ENCODE measurements around the gene ZBTB20. TPM values are rescaled to one million over a fixed set of nuclear protein-coding genes. Genes with fewer than 3 reads are reported as not detected.
"Not testable (repeated sequence)": the region's sequence is repeated elsewhere in the genome, so short reads cannot be mapped to it uniquely, and the experiment has no call there.

Gene ZBTB20
- total RNA-seq, 1 donor from 2014 or later, result 1.6 TPM

DNA sequence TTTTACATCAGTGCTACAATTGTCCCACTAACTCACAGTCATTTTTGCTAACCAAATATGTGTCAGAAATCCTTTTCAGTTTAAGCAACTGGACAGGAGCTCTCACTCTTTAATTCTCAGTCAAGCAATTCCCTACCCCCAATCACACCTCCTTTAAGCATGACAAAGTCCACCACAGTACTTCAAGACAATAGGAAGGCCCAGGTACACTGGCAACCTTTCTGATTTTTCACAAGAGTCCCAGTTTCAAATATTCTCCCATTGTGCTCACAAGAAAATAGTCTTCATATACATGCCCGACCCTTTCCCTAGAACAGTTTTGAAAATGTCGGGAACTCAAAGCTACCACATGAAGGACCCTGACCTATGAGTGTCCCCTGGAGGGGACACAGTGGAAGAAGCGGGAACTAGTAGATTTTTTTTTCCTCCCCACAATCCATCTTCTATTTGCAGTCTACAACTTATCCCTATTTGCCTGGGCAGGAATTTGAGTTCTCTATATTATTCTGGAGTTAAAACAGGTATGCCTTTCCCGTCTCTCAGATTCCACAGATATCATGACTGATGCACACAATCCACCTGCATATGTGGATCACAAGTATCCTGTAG, 439.7 kb downstream of the ZBTB20 start:
- Mint-ChIP-seq H3K36me3 (ENCODE audit: low read depth) (no peaks in the 10 kb centered on the region), H3K27me3 (no peaks in the 10 kb centered on the region), H3K4me3 (no peak overlapping the region), H3K4me1 (peaks cover 4% of the 10 kb centered on the region), H3K27ac (no peak overlapping the region), H3K9me3 (no peaks in the 10 kb centered on the region)
- no peak for DNase-seq
- intact Hi-C loops (cut with micrococcal nuclease), result loop anchor here (2.0 kb wide), 1 partner anchor 15 kb away; no protein-coding TSS in a partner anchor

DNA sequence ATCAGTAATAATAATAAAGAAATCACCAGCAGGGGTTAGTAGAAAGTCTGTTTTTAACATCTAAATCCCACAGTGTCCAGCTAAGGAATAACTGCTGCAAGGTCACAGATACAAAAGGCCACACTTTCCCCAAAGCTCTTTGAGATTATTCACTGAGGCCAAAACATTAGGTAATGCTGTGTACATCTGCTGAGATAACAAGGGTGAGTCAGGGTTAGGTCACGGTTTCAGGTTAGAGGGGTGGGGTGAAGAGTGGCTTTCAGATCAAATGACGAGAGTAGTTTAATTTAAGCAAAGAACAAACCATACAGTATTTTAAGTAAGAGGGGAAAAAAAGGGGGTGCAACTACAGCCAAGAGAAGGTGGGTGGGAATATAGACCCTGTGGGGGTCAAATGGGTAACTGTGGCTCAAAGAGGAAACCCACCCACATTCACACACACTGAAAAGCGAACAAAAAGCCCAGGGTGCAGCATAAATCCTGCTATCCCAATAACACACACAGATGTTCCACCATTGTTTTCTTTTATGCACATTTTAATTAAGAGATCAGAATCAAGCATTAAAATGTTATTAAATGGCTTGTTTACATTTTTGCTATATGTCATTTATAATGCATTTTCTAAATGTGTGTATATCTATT, 440.4 kb downstream of the ZBTB20 start:
- intact Hi-C loops (cut with micrococcal nuclease), result loop anchor here (2.0 kb wide), 1 partner anchor 16 kb away; no protein-coding TSS in a partner anchor
- H3K27me3 Mint-ChIP-seq, result no peaks in the 10 kb centered on the region
- H3K4me1 Mint-ChIP-seq, result peaks cover 4% of the 10 kb centered on the region
- no peaks in the 10 kb centered on the region for H3K36me3 Mint-ChIP-seq (ENCODE audit: low read depth)
- no peak overlapping the region for H3K27ac Mint-ChIP-seq
- no peaks in the 10 kb centered on the region for H3K9me3 Mint-ChIP-seq
- H3K4me3 Mint-ChIP-seq, result no peak overlapping the region
- peak; percentile 56 for DNase-seq

DNA sequence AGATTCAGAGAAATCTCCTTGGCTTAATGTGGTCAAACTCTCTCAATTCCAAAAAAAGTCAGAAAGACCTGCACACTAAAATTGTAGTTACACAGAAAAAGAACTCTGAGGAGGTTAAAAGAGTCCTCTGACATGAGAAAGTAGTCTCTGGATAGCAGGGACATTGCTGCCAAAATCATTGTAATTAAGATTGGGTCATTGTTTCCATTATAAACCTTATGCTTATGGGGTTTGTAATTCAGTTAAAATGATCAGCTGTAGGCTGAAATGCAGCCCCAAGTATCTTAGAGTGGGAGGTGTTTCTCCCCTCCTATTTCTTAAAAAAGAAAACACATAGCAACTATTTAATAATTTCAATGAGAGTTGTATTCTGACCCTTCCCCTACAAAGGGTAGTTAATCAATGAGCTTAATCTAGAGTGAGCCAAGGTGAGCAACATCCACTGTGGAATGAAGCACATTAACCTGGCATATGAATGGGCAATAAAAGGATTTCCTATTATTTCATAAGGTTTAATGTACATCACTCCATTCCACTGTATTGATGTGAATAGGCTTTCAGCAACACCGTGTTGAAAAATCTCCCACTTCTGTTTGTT, 446.4 kb downstream of the ZBTB20 start:
- Mint-ChIP-seq H3K4me1 (no peaks in the 10 kb centered on the region), H3K27ac (no peak overlapping the region), H3K9me3 (no peaks in the 10 kb centered on the region), H3K4me3 (no peak overlapping the region), H3K27me3 (no peaks in the 10 kb centered on the region), H3K36me3 (ENCODE audit: low read depth) (no peaks in the 10 kb centered on the region)
- no peak for DNase-seq
- intact Hi-C loops (cut with micrococcal nuclease), result no loop called here

DNA sequence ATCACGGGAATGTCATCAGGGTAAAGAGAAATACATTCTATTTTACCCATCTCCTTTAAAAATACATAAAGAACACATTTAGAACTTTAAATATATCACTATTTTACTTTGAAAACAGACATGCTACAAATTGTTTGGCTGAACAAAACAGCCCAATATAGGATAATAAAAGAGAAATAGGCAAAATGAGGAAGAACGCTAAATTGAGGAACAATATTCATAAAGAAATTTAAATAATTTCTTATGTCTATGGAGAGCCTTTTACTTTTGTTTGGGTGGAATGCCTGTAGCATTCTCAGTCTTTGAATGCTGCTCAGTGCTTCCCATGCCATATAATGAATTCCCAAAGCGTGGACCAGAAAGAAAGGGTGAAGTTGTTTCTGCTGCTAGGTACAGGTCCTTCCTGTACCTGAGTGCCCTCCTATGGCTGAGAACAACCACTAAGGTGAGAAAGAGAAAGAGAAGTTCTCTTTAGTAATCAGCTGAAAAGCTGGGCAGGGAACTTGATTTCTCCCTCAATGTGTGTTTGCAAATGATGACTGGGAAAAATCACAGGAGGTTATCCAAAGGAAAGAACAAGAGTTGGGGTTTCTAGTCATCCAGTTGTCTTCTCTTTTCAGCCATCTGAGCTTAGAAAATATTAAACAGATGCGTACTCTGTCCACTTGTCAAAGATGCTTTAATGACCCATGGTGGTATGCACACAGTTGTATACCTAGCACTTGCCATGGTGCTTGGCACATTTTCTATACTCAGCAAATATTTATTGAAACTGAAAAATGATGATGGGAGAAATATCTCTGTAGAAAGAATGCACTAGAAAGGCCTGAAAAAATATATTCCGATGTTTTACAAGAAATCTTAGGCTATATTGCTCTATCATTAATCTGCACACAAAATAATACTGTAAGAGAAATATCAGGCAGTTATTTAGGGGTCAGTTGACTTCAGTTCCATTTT, 448.7 kb downstream of the ZBTB20 start:
- no peaks in the 10 kb centered on the region for H3K27me3 Mint-ChIP-seq
- intact Hi-C loops (cut with micrococcal nuclease), result no loop called here
- no peak overlapping the region for H3K27ac Mint-ChIP-seq
- no peaks in the 10 kb centered on the region for H3K4me1 Mint-ChIP-seq
- H3K9me3 Mint-ChIP-seq, result no peaks in the 10 kb centered on the region
- no peaks in the 10 kb centered on the region for H3K36me3 Mint-ChIP-seq (ENCODE audit: low read depth)
- DNase-seq, result no peak
- no peak overlapping the region for H3K4me3 Mint-ChIP-seq

DNA sequence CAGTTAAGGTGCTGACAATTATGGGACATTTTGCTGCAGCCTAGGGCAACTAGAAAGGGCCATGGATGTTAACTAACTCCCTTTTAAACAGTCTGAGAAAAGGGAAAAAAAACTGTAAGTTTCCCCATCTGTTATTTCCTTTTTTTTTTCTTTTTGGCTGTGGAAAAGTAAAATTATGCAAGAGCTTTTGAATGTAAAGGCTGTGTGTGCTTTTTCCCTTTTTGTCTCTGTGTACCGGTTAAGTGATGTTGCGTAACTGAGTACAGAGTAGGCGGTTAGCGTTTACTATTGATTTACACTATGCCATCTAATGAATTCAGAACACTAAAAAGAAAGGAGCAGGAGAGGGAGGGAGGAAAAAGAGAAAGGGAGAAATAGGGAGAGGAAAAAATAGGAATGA, 449.7 kb downstream of the ZBTB20 start:
- intact Hi-C loops (cut with micrococcal nuclease), result no loop called here
- DNase-seq, result no peak
- Mint-ChIP-seq H3K27me3 (no peaks in the 10 kb centered on the region), H3K9me3 (no peaks in the 10 kb centered on the region), H3K36me3 (ENCODE audit: low read depth) (no peaks in the 10 kb centered on the region), H3K4me3 (no peak overlapping the region), H3K4me1 (no peaks in the 10 kb centered on the region), H3K27ac (no peak overlapping the region)

DNA sequence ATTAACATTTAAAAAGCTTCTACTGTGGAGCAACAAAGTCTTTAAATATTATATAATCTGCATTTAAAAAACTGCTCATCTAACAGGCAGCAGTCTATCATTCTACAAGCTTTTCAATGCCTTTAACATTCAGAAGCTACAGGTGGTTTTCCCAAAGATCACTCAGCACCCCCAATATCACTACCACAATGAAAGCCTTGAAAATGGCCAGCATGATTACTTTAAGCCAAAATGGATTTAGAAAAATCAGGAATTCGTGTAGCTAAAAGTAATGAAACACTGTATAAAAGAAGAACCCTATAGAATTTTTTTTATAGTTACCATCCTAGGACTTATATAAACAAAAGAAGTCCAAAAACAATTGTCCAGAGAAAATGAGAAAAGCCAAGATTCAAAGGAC, 452.8 kb downstream of the ZBTB20 start:
- H3K9me3 Mint-ChIP-seq, result no peaks in the 10 kb centered on the region
- peaks cover 3% of the 10 kb centered on the region for H3K4me1 Mint-ChIP-seq
- DNase-seq, result no peak
- no peaks in the 10 kb centered on the region for H3K27me3 Mint-ChIP-seq
- intact Hi-C loops (cut with micrococcal nuclease), result no loop called here
- H3K36me3 Mint-ChIP-seq (ENCODE audit: low read depth), result no peaks in the 10 kb centered on the region
- H3K27ac Mint-ChIP-seq, result no peak overlapping the region
- H3K4me3 Mint-ChIP-seq, result no peak overlapping the region

DNA sequence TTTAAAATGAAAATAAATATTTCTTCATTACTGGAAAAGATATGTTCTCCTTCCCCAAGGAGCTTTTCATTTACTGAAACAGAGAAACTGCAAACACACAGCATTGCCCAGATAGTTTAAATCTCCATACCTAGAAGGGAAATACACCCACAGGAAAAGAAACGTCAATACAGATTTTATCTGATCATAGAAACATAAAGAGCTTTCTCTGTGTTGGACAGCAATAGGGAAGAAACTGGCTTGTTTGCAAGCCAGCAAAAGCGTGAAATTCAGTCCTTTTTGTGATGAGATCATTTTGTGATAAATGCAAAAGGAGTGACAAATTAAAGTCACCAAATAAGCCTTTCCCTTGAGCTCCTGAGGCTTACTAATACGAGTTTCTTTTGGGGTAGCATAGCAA, 455.2 kb downstream of the ZBTB20 start:
- no peaks in the 10 kb centered on the region for H3K36me3 Mint-ChIP-seq (ENCODE audit: low read depth)
- no peaks in the 10 kb centered on the region for H3K27me3 Mint-ChIP-seq
- no peak overlapping the region for H3K4me3 Mint-ChIP-seq
- H3K27ac Mint-ChIP-seq, result no peak overlapping the region
- no peaks in the 10 kb centered on the region for H3K9me3 Mint-ChIP-seq
- intact Hi-C loops (cut with micrococcal nuclease), result no loop called here
- DNase-seq, result no peak
- H3K4me1 Mint-ChIP-seq, result peaks cover 3% of the 10 kb centered on the region

DNA sequence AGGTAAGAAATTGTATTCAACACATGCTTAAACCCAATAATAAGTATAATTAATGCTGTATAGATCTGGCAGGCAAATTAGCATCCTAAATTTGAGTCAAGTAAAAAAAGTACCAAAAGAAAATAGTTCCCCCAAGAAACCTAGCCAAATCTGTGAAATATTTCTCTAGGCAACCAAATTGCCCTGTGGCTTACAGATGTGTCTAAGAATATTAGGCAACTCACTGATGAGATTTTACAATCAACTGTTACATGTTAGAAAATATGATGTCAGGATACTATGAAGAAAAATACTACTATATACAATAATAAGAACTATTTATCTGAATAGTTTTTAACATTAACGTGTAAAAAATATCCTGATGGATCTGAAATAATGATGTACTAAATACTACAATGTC, 456.2 kb downstream of the ZBTB20 start:
- Mint-ChIP-seq H3K27me3 (no peaks in the 10 kb centered on the region), H3K4me3 (no peak overlapping the region), H3K9me3 (no peaks in the 10 kb centered on the region), H3K36me3 (ENCODE audit: low read depth) (no peaks in the 10 kb centered on the region), H3K4me1 (peaks cover 9% of the 10 kb centered on the region), H3K27ac (no peak overlapping the region)
- intact Hi-C loops (cut with micrococcal nuclease), result no loop called here
- no peak for DNase-seq

DNA sequence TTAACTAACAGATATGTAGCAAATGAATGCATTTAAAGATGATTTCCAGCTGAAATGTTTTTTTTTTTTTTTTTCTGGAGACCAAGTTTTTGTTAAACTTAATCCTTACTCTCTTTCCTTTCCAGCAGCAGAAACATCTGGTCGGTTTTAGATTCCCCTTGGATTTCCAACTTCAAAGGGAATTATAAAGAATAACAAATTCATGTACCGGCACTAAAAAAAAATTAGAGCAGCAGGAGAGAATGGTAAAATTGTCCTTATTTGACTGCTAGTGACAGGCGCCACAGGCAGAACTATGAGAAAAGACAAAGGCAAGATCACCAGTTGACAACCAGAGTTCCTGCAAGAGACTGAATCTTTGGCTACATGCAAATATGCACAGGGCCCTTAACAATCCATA, 459.9 kb downstream of the ZBTB20 start:
- DNase-seq, result no peak
- H3K36me3 Mint-ChIP-seq (ENCODE audit: low read depth), result no peaks in the 10 kb centered on the region
- no peak overlapping the region for H3K27ac Mint-ChIP-seq
- no peak overlapping the region for H3K4me3 Mint-ChIP-seq
- H3K9me3 Mint-ChIP-seq, result no peaks in the 10 kb centered on the region
- intact Hi-C loops (cut with micrococcal nuclease), result no loop called here
- H3K4me1 Mint-ChIP-seq, result peaks cover 9% of the 10 kb centered on the region
- H3K27me3 Mint-ChIP-seq, result no peaks in the 10 kb centered on the region

DNA sequence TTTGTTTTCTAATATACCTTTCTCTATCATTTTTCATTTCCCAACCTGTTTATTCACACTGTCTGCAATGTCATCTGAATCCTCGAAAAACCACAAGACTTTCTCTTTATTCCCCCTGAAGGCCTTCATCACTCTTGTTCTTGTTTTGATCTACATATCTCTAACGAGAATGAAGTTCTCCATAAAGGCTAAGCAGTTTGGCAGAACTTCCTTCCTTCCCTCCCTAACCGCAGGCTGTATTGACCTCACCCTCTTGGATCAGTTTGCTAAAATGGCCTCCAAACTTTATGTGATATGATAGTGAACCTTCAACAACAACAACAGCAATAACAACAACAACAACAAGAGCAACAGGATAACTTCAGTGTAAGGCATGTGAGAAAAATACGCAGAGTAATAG, 460.5 kb downstream of the ZBTB20 start:
- no peak overlapping the region for H3K4me3 Mint-ChIP-seq

DNA sequence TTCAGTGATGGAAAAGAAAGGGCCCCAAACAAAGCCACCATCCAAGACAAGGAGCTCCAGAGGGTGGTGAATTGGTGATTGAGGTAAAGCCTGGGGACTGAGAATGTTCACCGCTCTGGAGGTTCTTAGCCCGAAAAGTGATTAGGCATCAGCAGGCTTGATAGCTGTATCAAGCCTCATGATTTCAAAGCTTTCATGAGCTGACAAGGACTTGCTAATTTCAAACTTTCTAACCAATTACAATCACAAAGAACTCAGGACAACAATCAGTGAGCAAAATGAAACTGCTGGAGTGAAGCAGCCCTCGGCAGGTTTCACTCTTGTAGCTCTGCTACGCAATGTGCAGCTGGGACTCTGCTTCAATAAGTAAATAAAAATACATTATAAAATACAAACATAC, 461.9 kb downstream of the ZBTB20 start:
- Mint-ChIP-seq H3K27ac (no peak overlapping the region), H3K9me3 (no peaks in the 10 kb centered on the region), H3K4me1 (peaks cover 5% of the 10 kb centered on the region), H3K4me3 (no peak overlapping the region), H3K36me3 (ENCODE audit: low read depth) (no peaks in the 10 kb centered on the region), H3K27me3 (no peaks in the 10 kb centered on the region)
- intact Hi-C loops (cut with micrococcal nuclease), result no loop called here
- no peak for DNase-seq

More for the DNA sequence above, 460.5 kb downstream of the ZBTB20 start:
- intact Hi-C loops (cut with micrococcal nuclease), result no loop called here
- H3K4me1 Mint-ChIP-seq, result peaks cover 5% of the 10 kb centered on the region
- no peaks in the 10 kb centered on the region for H3K27me3 Mint-ChIP-seq
- H3K9me3 Mint-ChIP-seq, result no peaks in the 10 kb centered on the region
- H3K36me3 Mint-ChIP-seq (ENCODE audit: low read depth), result no peaks in the 10 kb centered on the region
- DNase-seq, result no peak
- H3K27ac Mint-ChIP-seq, result no peak overlapping the region

DNA sequence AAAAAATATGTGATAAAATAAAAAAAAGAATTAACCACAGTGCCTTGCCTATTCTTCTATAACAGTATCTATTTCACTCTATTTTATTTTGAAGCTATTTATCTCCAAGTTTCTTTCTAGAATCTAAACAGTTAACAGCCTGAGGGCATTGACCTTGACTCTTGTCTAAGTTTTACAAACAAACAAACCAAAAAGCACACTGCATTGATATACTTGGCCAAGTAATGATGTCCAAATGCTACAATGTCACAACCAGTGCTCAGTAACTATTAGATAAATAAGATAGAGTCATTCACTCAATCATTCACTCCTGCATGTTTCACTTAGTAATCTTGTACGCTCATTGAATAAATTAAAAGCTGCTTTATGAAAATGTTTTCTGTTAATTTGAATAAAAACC, 466.8 kb downstream of the ZBTB20 start:
- H3K27ac Mint-ChIP-seq, result no peak overlapping the region
- no peaks in the 10 kb centered on the region for H3K36me3 Mint-ChIP-seq (ENCODE audit: low read depth)
- H3K9me3 Mint-ChIP-seq, result no peaks in the 10 kb centered on the region
- intact Hi-C loops (cut with micrococcal nuclease), result no loop called here
- H3K27me3 Mint-ChIP-seq, result no peaks in the 10 kb centered on the region
- no peak for DNase-seq
- H3K4me1 Mint-ChIP-seq, result no peaks in the 10 kb centered on the region
- H3K4me3 Mint-ChIP-seq, result no peak overlapping the region

DNA sequence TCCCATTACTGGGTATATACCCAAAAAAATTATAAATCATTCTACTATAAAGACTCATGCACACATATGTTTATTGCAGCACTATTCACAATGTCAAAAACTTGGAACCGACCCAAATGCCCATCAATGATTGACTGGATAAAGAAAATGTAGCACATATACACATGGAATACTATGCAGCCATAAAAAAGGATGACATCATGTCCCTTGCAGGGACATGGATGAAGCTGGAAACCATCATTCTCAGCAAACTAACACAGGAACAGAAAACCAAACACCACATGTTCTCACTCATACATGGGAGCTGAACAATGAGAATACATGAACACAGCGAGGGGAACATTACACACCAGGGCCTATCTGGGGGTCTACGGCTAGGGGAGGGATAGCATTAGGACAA, 467.3 kb downstream of the ZBTB20 start:
- H3K27ac Mint-ChIP-seq; H3K4me3 Mint-ChIP-seq; H3K9me3 Mint-ChIP-seq; H3K36me3 Mint-ChIP-seq (ENCODE audit: low read depth); H3K4me1 Mint-ChIP-seq; H3K27me3 Mint-ChIP-seq; intact Hi-C loops (cut with micrococcal nuclease); DNase-seq: not testable (repeated sequence)

DNA sequence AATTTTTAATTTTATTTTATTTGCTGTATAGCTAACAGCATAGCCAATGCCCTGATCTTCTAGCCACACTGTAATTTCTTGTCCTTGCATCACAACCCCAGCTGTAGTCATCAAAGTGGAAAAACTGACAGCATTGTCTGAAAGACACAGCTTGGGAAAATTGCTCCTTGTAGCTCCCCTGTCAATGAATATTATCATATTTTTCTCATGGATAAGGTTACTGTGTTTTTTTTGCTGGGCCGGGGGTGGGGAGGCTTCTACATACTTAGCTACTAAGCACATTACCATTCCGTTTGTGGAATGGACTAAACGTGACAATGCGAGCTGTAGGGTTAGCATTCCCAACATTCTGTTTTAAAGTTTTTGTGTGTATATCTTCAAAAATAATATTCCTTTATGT, 472.0 kb downstream of the ZBTB20 start:
- DNase-seq, result no peak
- H3K27ac Mint-ChIP-seq, result no peak overlapping the region
- H3K9me3 Mint-ChIP-seq, result no peaks in the 10 kb centered on the region
- H3K4me1 Mint-ChIP-seq, result no peaks in the 10 kb centered on the region
- no peaks in the 10 kb centered on the region for H3K36me3 Mint-ChIP-seq (ENCODE audit: low read depth)
- H3K4me3 Mint-ChIP-seq, result no peak overlapping the region
- no peaks in the 10 kb centered on the region for H3K27me3 Mint-ChIP-seq
- intact Hi-C loops (cut with micrococcal nuclease), result no loop called here
